HL-60 (cell line): ENCODE results near the gene KCNQ1.

Source experiments
- DNase-seq, 2 experiments: peaks; one replicate each; pipeline ENCODE4 v3.0.0-alpha.2; 2010 to 2020; ENCODE audit warnings: low read depth in 1 of 2, low spot score in 1 of 2
- H3K27ac ChIP-seq: fragments of 250-450 bp; sonication (Bioruptor Pico); replicated peaks from 2 replicates; pipeline ENCODE4 v1.5.1; 2020; ENCODE audit warnings: mild to moderate bottlenecking, moderate library complexity
- H3K27me3 ChIP-seq: fragments of 250-450 bp; sonication (Bioruptor Pico); 2 replicates; pipeline ENCODE4 v1.5.1; 2021; ENCODE audit warnings: mild to moderate bottlenecking, moderate library complexity; ENCODE audit not compliant: insufficient read depth, poor library complexity, severe bottlenecking
- H3K4me3 ChIP-seq: replicated peaks from 2 replicates; pipeline ENCODE4 v1.5.1; 2011; ENCODE audit warnings: mild to moderate bottlenecking, control low read depth, low read length; ENCODE audit not compliant: insufficient read depth
- CTCF ChIP-seq: IDR thresholded peaks from one replicate; pipeline ENCODE4 v1.5.1; 2011; ENCODE audit warnings: low read length, control low read depth, inconsistent platforms; ENCODE audit not compliant: insufficient read depth
- GABPA ChIP-seq: IDR thresholded peaks from 2 replicates; pipeline ENCODE4 v1.6.1; 2012; ENCODE audit warnings: low read depth
- POLR2AphosphoS5 ChIP-seq: IDR thresholded peaks from 2 replicates; pipeline ENCODE4 v1.6.1; 2012; ENCODE audit warnings: low read depth
- REST ChIP-seq: IDR thresholded peaks from 2 replicates; pipeline ENCODE4 v1.6.1; 2012; ENCODE audit warnings: low read depth; ENCODE audit not compliant: insufficient replicate concordance
- SPI1 ChIP-seq: IDR thresholded peaks from 2 replicates; pipeline ENCODE4 v1.6.1; 2012; ENCODE audit warnings: low read depth, mild to moderate bottlenecking, borderline replicate concordance

The KCNQ1 gene

GRCh38 chr11:2742611-2743426 lies 298.0 kb downstream of the KCNQ1 start:
- no peak for DNase-seq
- Histone ChIP-seq H3K27ac (peak overlapping the region; percentile 79; the same call in 1 of the 2 replicates), H3K4me3 (no peak overlapping the region), H3K27me3 (no peaks in the 10 kb centered on the region)
- TF ChIP-seq POLR2AphosphoS5 (no peak), CTCF (no peak), GABPA (no peak), SPI1 (no peak), REST (no peak)

- TF ChIP-seq GABPA (no peak), CTCF (no peak), POLR2AphosphoS5 (no peak), SPI1 (no peak), REST (no peak)
- H3K27ac ChIP-seq: no peak overlapping the region
- no peak overlapping the region for H3K4me3 ChIP-seq
- no peaks in the 10 kb centered on the region for H3K27me3 ChIP-seq
- no peak for DNase-seq
Observed at GRCh38 chr11:2743427-2744110, 298.8 kb downstream of the KCNQ1 start.

- H3K4me3 ChIP-seq: no peak overlapping the region
- DNase-seq: no peak
- TF ChIP-seq SPI1: no peak
- no peak for TF ChIP-seq GABPA
- TF ChIP-seq POLR2AphosphoS5: no peak
- no peak for TF ChIP-seq CTCF
- TF ChIP-seq REST: no peak
- no peak overlapping the region for H3K27ac ChIP-seq
- no peaks in the 10 kb centered on the region for H3K27me3 ChIP-seq
Observed at GRCh38 chr11:2744166-2744565, 299.4 kb downstream of the KCNQ1 start.
